Measurements from ENCODE around the gene HCFC1R1.
"Not testable (repeated sequence)": the region's sequence is repeated elsewhere in the genome, so short reads cannot be mapped to it uniquely, and the experiment has no call there.

The HCFC1R1 gene

GRCh38 chr16:3057181-3058138 lies 33.7 kb upstream of the HCFC1R1 start:
- H3K4me3 ChIP-seq (ENCODE audit: low read depth, low read length): no peak overlapping the region

- no peak overlapping the region for H3K4me3 ChIP-seq (ENCODE audit: low read depth, low read length)
These were observed 32.8 kb upstream of the HCFC1R1 start for GRCh38 chr16:3056336-3057180.

- H3K4me3 ChIP-seq (ENCODE audit: low read depth, low read length): not testable (repeated sequence)
These were observed 32.0 kb upstream of the HCFC1R1 start for GRCh38 chr16:3055734-3056115.

- H3K4me3 ChIP-seq (ENCODE audit: low read depth, low read length): no peak overlapping the region
These were observed 31.4 kb upstream of the HCFC1R1 start for GRCh38 chr16:3054965-3055733.

- not testable (repeated sequence) for H3K4me3 ChIP-seq (ENCODE audit: low read depth, low read length)
These were observed 29.6 kb upstream of the HCFC1R1 start for GRCh38 chr16:3053330-3053710.

- H3K4me3 ChIP-seq (ENCODE audit: low read depth, low read length): not testable (repeated sequence)
These were observed 29.0 kb upstream of the HCFC1R1 start for GRCh38 chr16:3052571-3053329.

GRCh38 chr16:3051494-3051893 lies 27.8 kb upstream of the HCFC1R1 start:
- H3K4me3 ChIP-seq (ENCODE audit: low read depth, low read length): no peak overlapping the region

GRCh38 chr16:3051009-3051408 lies 27.3 kb upstream of the HCFC1R1 start:
- H3K4me3 ChIP-seq (ENCODE audit: low read depth, low read length): no peak overlapping the region

GRCh38 chr16:3050487-3050886 lies 26.7 kb upstream of the HCFC1R1 start:
- H3K4me3 ChIP-seq (ENCODE audit: low read depth, low read length): no peak overlapping the region

GRCh38 chr16:3049921-3050481 lies 26.3 kb upstream of the HCFC1R1 start:
- H3K4me3 ChIP-seq (ENCODE audit: low read depth, low read length): no peak overlapping the region

- H3K4me3 ChIP-seq (ENCODE audit: low read depth, low read length): peak overlapping the region; percentile 67
These were observed 23.6 kb upstream of the HCFC1R1 start for GRCh38 chr16:3047387-3047720.

- peak overlapping the region; percentile 67 for H3K4me3 ChIP-seq (ENCODE audit: low read depth, low read length)
These were observed 23.1 kb upstream of the HCFC1R1 start for GRCh38 chr16:3046641-3047386.

GRCh38 chr16:3045758-3046640 lies 22.3 kb upstream of the HCFC1R1 start, which contains the start of gene MMP25:
Gene MMP25 (plus strand): TSS chr16:3046561. CDS start chr16:3046918, 357 bp downstream.
- H3K4me3 ChIP-seq (ENCODE audit: low read depth, low read length): peak within 1 kb of the TSS; percentile 67

GRCh38 chr16:3044708-3045107 lies 21.0 kb upstream of the HCFC1R1 start:
- peak overlapping the region; percentile 13 for H3K4me3 ChIP-seq (ENCODE audit: low read depth, low read length)

GRCh38 chr16:3042376-3042775 lies 18.6 kb upstream of the HCFC1R1 start:
- H3K4me3 ChIP-seq (ENCODE audit: low read depth, low read length): no peak overlapping the region

GRCh38 chr16:3038896-3039295 lies 15.2 kb upstream of the HCFC1R1 start:
- no peak overlapping the region for H3K4me3 ChIP-seq (ENCODE audit: low read depth, low read length)

- no peak overlapping the region for H3K4me3 ChIP-seq (ENCODE audit: low read depth, low read length)
These were observed 14.5 kb upstream of the HCFC1R1 start for GRCh38 chr16:3038256-3038655.

- H3K4me3 ChIP-seq (ENCODE audit: low read depth, low read length): peak within 1 kb of the TSS; percentile 58
These were observed 13.1 kb upstream of the HCFC1R1 start, which contains the start of gene BICDL2 for GRCh38 chr16:3036726-3037315. Gene BICDL2 (minus strand): TSS chr16:3036944. CDS start chr16:3035496, 1,448 bp downstream.
